Activated B cell treated with CpG ODN at 0.5 μM for 24 hours (primary cell): ENCODE measurements around the gene RALGAPA2. TPM values are rescaled to one million over a fixed set of nuclear protein-coding genes. Genes with fewer than 3 reads are reported as not detected.

ENCODE experiments used
- ATAC-seq: fragments of 200-7000 bp; cut with Tn5 transposase; one replicate; pipeline ENCODE4 v1.10.0; 2021; ENCODE audit warnings: low read depth, mild to moderate bottlenecking, moderate library complexity
- CTCF ChIA-PET: fragments of 350-600 bp; sonication (Branson Sonifier 250); formaldehyde crosslinking; loops from one replicate; lab custom pipeline; 2021; ENCODE audit warnings: antibody characterized with exemption; lab: Charles Lee
- POLR2A ChIA-PET: fragments of 350-600 bp; sonication (Branson Sonifier 250); formaldehyde crosslinking; loops from one replicate; lab custom pipeline; 2021; ENCODE audit warnings: antibody characterized with exemption; lab: Charles Lee
- DNase-seq: peaks from one replicate; pipeline ENCODE4 v3.0.0; 2022
- H3K27ac Mint-ChIP-seq: one replicate; pipeline ENCODE4 v1.8.0; 2020; ENCODE audit warnings: mixed read lengths
- H3K27me3 Mint-ChIP-seq: one replicate; pipeline ENCODE4 v1.8.0; 2021; ENCODE audit warnings: mixed read lengths
- H3K36me3 Mint-ChIP-seq: one replicate; pipeline ENCODE4 v1.8.0; 2021; ENCODE audit warnings: low read depth, mixed read lengths
- H3K4me1 Mint-ChIP-seq: one replicate; pipeline ENCODE4 v1.8.0; 2021; ENCODE audit warnings: mixed read lengths
- H3K4me3 Mint-ChIP-seq: one replicate; pipeline ENCODE4 v1.8.0; 2020; ENCODE audit warnings: mild to moderate bottlenecking, mixed read lengths
- H3K9me3 Mint-ChIP-seq: one replicate; pipeline ENCODE4 v1.8.0; 2020; ENCODE audit warnings: mixed read lengths
- CTCF ChIP-seq: fragments of 200-600 bp; IDR thresholded peaks from one replicate; pipeline ENCODE4 v1.8.0; 2022; ENCODE audit warnings: antibody characterized with exemption, mild to moderate bottlenecking
- intact Hi-C: fragments of 100-400 bp; cut with micrococcal nuclease; formaldehyde crosslinking; loops from one replicate; pipeline ENCODE4 v1.15.1; 2024
- total RNA-seq: library from RNA; stranded (reverse); gene quantifications from 2 replicates; pipeline ENCODE4 v1.2.3, GENCODE V29; 2022

The RALGAPA2 gene
- total RNA-seq, 1 donor from 2014 or later, result 19.2 TPM

DNA sequence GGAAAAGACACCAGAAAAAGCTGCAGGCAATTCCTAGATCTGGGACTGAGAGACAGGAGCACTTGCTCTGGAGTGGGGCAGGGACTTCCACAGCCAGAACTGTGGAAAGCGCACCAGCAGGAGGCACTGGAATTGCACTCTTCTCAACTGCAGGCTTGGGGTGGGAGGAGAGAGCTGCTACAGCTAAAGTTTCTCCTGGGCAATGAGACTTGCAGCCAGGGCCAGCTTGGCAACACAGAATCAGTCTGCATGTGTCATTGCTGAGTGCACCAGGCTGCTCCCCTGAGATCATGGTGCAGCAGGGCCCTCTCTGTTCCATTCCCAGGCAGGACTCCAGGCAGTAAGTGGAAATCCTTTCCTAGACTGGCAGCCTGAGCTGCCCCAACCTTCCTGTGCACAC is 198.7 kb downstream of the RALGAPA2 start:
- Mint-ChIP-seq H3K9me3 (peaks cover 6% of the 10 kb centered on the region), H3K36me3 (peaks cover 76% of the 10 kb centered on the region), H3K4me1 (no peaks in the 10 kb centered on the region), H3K27ac (no peak overlapping the region), H3K4me3 (no peak overlapping the region), H3K27me3 (no peaks in the 10 kb centered on the region)
- ChIA-PET CTCF (no interaction called here), POLR2A (interaction anchor here (0.6 kb wide), 1 partner anchor 68 kb away, joined by 5 read pairs; no protein-coding TSS in a partner anchor)
- intact Hi-C loops, result no loop called here
- DNase-seq (no peak), ATAC-seq (no peak)
- no peak for TF ChIP-seq CTCF

- DNase-seq (no peak), ATAC-seq (no peak)
- H3K27ac Mint-ChIP-seq, result no peak overlapping the region
- POLR2A ChIA-PET, result no interaction called here
- no peak overlapping the region for H3K4me3 Mint-ChIP-seq
- H3K4me1 Mint-ChIP-seq, result peaks cover 3% of the 10 kb centered on the region
- no peak for TF ChIP-seq CTCF
- CTCF ChIA-PET, result no interaction called here
- no peaks in the 10 kb centered on the region for H3K27me3 Mint-ChIP-seq
- no peaks in the 10 kb centered on the region for H3K9me3 Mint-ChIP-seq
- intact Hi-C loops, result no loop called here
- peaks cover 57% of the 10 kb centered on the region for H3K36me3 Mint-ChIP-seq
These were observed 206.9 kb downstream of the RALGAPA2 start for GRCh38 chr20:20505554-20505953.

DNA sequence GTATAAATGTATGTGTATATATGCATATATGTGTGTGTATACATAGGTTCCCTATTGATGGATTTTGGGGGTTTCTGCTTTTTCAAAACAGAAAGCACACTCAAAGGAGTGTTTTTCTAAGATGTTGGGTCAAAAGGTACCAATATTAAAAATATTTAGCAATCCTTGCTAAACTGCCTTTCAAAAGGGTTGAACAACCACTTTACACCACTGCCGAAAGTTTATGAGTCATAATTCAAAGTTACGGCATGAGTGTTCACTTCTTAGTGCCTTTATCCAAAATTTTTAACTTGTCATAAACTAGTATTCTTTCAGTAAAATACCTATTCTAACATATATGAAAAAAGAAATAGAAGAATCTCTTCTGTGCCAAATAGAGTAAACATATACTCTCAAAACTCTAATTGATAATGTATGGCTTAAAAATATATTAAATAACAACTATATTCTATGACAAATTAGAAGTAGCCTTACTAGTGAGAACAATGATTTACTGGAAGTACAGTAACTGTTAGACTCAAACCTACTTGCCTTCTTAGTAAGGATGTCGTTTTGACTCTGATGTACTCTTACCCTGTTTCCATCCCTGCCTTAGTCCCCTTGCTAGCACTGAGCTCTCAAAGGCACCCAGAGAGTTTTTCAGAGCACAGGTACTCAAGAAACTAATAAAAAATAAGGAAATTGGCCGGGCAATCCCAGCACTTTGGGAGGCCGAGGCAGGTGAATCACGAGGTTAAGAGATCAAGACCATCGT is 208.5 kb downstream of the RALGAPA2 start:
- ChIA-PET CTCF (no interaction called here), POLR2A (no interaction called here)
- TF ChIP-seq CTCF, result no peak
- no peaks in the 10 kb centered on the region for H3K27me3 Mint-ChIP-seq
- H3K4me1 Mint-ChIP-seq, result peaks cover 3% of the 10 kb centered on the region
- intact Hi-C loops, result no loop called here
- peaks cover 59% of the 10 kb centered on the region for H3K36me3 Mint-ChIP-seq
- no peak for DNase-seq
- ATAC-seq, result no peak
- H3K9me3 Mint-ChIP-seq, result no peaks in the 10 kb centered on the region
- H3K4me3 Mint-ChIP-seq, result no peak overlapping the region
- H3K27ac Mint-ChIP-seq, result no peak overlapping the region

DNA sequence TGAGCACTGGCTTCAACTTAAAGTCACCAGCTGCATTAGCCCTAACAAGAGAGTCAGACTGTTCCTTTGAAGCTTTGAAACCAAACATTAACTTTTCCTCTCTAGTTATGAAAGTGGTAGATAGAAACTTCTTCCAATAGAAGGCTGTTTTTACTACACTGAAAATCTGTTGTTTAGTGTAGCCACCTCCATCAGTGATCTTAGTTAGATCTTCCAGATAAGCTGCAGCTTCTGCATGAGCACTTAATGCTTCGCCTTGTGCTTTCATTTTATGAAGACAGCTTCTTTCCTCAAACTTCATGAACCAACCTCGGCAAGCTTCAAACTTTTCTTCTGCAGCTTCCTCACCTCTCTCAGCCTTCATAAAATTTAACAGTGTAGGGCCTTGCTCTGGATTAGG is 211.3 kb downstream of the RALGAPA2 start:
- TF ChIP-seq CTCF, result no peak

DNA sequence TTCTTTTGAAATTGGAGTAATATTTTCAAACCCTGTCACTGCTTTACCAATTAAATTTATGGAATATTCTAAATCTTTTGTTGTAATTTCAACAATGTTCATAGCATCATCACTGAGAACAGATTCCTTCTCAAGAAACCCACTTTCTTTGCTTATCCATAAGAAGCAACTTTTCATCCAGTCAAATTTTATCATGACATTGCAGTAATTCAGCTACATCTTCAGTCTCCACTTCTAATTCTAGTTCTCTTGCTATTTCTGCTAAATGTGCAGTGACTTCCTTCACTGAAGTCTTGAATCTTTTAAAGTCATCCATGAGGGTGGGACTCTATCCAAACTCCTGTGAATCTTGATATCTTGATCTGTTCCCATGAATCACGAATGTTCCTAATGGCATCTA is 212.1 kb downstream of the RALGAPA2 start:
- Mint-ChIP-seq H3K4me3 (no peak overlapping the region), H3K27ac (no peak overlapping the region), H3K9me3 (no peaks in the 10 kb centered on the region), H3K27me3 (no peaks in the 10 kb centered on the region), H3K4me1 (no peaks in the 10 kb centered on the region), H3K36me3 (peaks cover 72% of the 10 kb centered on the region)
- ChIA-PET POLR2A (no interaction called here), CTCF (no interaction called here)
- DNase-seq (no peak), ATAC-seq (no peak)
- TF ChIP-seq CTCF, result no peak
- intact Hi-C loops, result no loop called here

More for the DNA sequence above, 211.3 kb downstream of the RALGAPA2 start:
- no peak for DNase-seq
- POLR2A ChIA-PET, result no interaction called here
- intact Hi-C loops, result no loop called here
- CTCF ChIA-PET, result no interaction called here
- no peak for ATAC-seq
- H3K27me3 Mint-ChIP-seq, result no peaks in the 10 kb centered on the region
- peaks cover 3% of the 10 kb centered on the region for H3K4me1 Mint-ChIP-seq
- no peak overlapping the region for H3K4me3 Mint-ChIP-seq
- no peaks in the 10 kb centered on the region for H3K9me3 Mint-ChIP-seq
- no peak overlapping the region for H3K27ac Mint-ChIP-seq
- peaks cover 67% of the 10 kb centered on the region for H3K36me3 Mint-ChIP-seq
